GM12878 (cell line): ENCODE data around the gene FGF14.

Experiments
- CEBPZ ChIP-seq: fragments of 150-350 bp; IDR thresholded peaks from 2 replicates; pipeline ENCODE4 v1.6.1; 2016; ENCODE audit warnings: low read depth, low read length
- EZH2 ChIP-seq: IDR thresholded peaks from 2 replicates; pipeline ENCODE4 v1.6.1; 2012; ENCODE audit warnings: low read depth, mild to moderate bottlenecking, control low read depth, inconsistent platforms, low read length, borderline replicate concordance; ENCODE audit not compliant: control insufficient read depth
- IRF3 ChIP-seq: fragments of 450-650 bp; IDR thresholded peaks from 2 replicates; pipeline ENCODE4 v1.6.1; 2014; ENCODE audit warnings: mild to moderate bottlenecking
- MYC ChIP-seq: IDR thresholded peaks from 2 replicates; pipeline ENCODE4 v1.6.1; 2011; ENCODE audit warnings: mild to moderate bottlenecking, low read length, moderate library complexity, inconsistent platforms; ENCODE audit not compliant: insufficient read depth, insufficient replicate concordance, insufficient read length, severe bottlenecking
- POLR2A ChIP-seq: IDR thresholded peaks from 2 replicates; pipeline ENCODE4 v1.6.1; 2011; ENCODE audit warnings: low read depth, mild to moderate bottlenecking, low read length
- RFX5 ChIP-seq: IDR thresholded peaks from 2 replicates; pipeline ENCODE4 v1.6.1; 2011; ENCODE audit warnings: low read depth, low read length, improper control_type of control experiment
- SKIL ChIP-seq: fragments of 450-650 bp; IDR thresholded peaks from 2 replicates; pipeline ENCODE4 v1.6.1; 2017; ENCODE audit warnings: mild to moderate bottlenecking, low read depth, inconsistent platforms; ENCODE audit not compliant: poor library complexity, severe bottlenecking
- STAT1 ChIP-seq: fragments of 450-650 bp; conservative IDR thresholded peaks from 2 replicates; pipeline ENCODE4 v1.6.1; 2014; ENCODE audit warnings: antibody characterized with exemption, mild to moderate bottlenecking
- TARDBP ChIP-seq: IDR thresholded peaks from 2 replicates; pipeline ENCODE4 v1.6.1; 2016; ENCODE audit warnings: borderline replicate concordance

- TF ChIP-seq MYC (no peak), STAT1 (no peak), IRF3 (no peak), SKIL (no peak), CEBPZ (no peak), EZH2 (no peak), POLR2A (no peak), RFX5 (no peak), TARDBP (no peak)
Measured at GRCh38 chr13:101845245-101846020, 556.4 kb downstream of the FGF14 start.
